HL-60 (cell line): ENCODE measurements around the gene ZNF777.

Source experiments
- DNase-seq, 2 experiments: peaks; one replicate each; pipeline ENCODE4 v3.0.0-alpha.2; 2010 to 2020; ENCODE audit warnings: low read depth in 1 of 2, low spot score in 1 of 2
- H3K27ac ChIP-seq: fragments of 250-450 bp; sonication (Bioruptor Pico); replicated peaks from 2 replicates; pipeline ENCODE4 v1.5.1; 2020; ENCODE audit warnings: mild to moderate bottlenecking, moderate library complexity
- H3K27me3 ChIP-seq: fragments of 250-450 bp; sonication (Bioruptor Pico); 2 replicates; pipeline ENCODE4 v1.5.1; 2021; ENCODE audit warnings: mild to moderate bottlenecking, moderate library complexity; ENCODE audit not compliant: insufficient read depth, poor library complexity, severe bottlenecking
- H3K4me3 ChIP-seq: replicated peaks from 2 replicates; pipeline ENCODE4 v1.5.1; 2011; ENCODE audit warnings: mild to moderate bottlenecking, control low read depth, low read length; ENCODE audit not compliant: insufficient read depth
- CTCF ChIP-seq: IDR thresholded peaks from one replicate; pipeline ENCODE4 v1.5.1; 2011; ENCODE audit warnings: low read length, control low read depth, inconsistent platforms; ENCODE audit not compliant: insufficient read depth
- GABPA ChIP-seq: IDR thresholded peaks from 2 replicates; pipeline ENCODE4 v1.6.1; 2012; ENCODE audit warnings: low read depth
- POLR2AphosphoS5 ChIP-seq: IDR thresholded peaks from 2 replicates; pipeline ENCODE4 v1.6.1; 2012; ENCODE audit warnings: low read depth
- REST ChIP-seq: IDR thresholded peaks from 2 replicates; pipeline ENCODE4 v1.6.1; 2012; ENCODE audit warnings: low read depth; ENCODE audit not compliant: insufficient replicate concordance
- SPI1 ChIP-seq: IDR thresholded peaks from 2 replicates; pipeline ENCODE4 v1.6.1; 2012; ENCODE audit warnings: low read depth, mild to moderate bottlenecking, borderline replicate concordance

Gene ZNF777

GRCh38 chr7:149500201-149500600, 39.3 kb upstream of the ZNF777 start:
- DNase-seq: no peak
- H3K27me3 ChIP-seq: no peaks in the 10 kb centered on the region
- TF ChIP-seq REST (no peak), GABPA (no peak), SPI1 (no peak), POLR2AphosphoS5 (no peak), CTCF (no peak)
- no peak overlapping the region for H3K27ac ChIP-seq
- H3K4me3 ChIP-seq: no peak overlapping the region

GRCh38 chr7:149498811-149499210, 37.9 kb upstream of the ZNF777 start:
- no peak overlapping the region for H3K4me3 ChIP-seq
- no peak overlapping the region for H3K27ac ChIP-seq
- no peaks in the 10 kb centered on the region for H3K27me3 ChIP-seq
- no peak for TF ChIP-seq CTCF
- no peak for TF ChIP-seq POLR2AphosphoS5
- no peak for TF ChIP-seq GABPA
- DNase-seq: no peak

GRCh38 chr7:149497467-149498261, 36.8 kb upstream of the ZNF777 start, which contains the start of gene ZNF746:
Gene ZNF746, minus strand, starts transcription at chr7:149497809. Its CDS starts 273 bp downstream, at chr7:149497536.
- TF ChIP-seq POLR2AphosphoS5 (no peak), CTCF (peak; percentile 39)
- peak; percentile 54 to 76 for DNase-seq
- peak within 1 kb of the TSS; percentile 72 for H3K4me3 ChIP-seq
- no peaks in the 10 kb centered on the region for H3K27me3 ChIP-seq
- peak within 1 kb of the TSS; percentile 47 for H3K27ac ChIP-seq

GRCh38 chr7:149496642-149497391, 36.0 kb upstream of the ZNF777 start:
- TF ChIP-seq SPI1: no peak
- no peak for TF ChIP-seq GABPA
- no peak for TF ChIP-seq CTCF
- no peak for TF ChIP-seq POLR2AphosphoS5
- TF ChIP-seq REST: no peak
- no peaks in the 10 kb centered on the region for H3K27me3 ChIP-seq
- H3K27ac ChIP-seq: peak overlapping the region; percentile 47
- peak overlapping the region; percentile 72 for H3K4me3 ChIP-seq
- DNase-seq: peak; percentile 28 to 29
